Keratinocyte (primary cell): ENCODE measurements around the gene ROBO2. TPM values are rescaled to one million over a fixed set of nuclear protein-coding genes. Genes with fewer than 3 reads are reported as not detected.

Experiments used
- DNase-seq: peaks from one replicate; pipeline ENCODE4 v3.0.0-alpha.2; 2011; ENCODE audit warnings: low read depth, missing footprints, low spot score
- FAIRE-seq: peaks from 2 replicates; lab custom pipeline; 2011; peaks lifted over from hg19 to GRCh38; lab: Jason Lieb, UNC
- H2AFZ ChIP-seq: 2 replicates; pipeline ENCODE4 v1.6.0; 2012; ENCODE audit warnings: low read length, control low read depth, inconsistent platforms; ENCODE audit not compliant: control insufficient read depth
- H3K27ac ChIP-seq: 2 replicates; pipeline ENCODE4 v1.5.1; 2011; ENCODE audit warnings: low read length; ENCODE audit not compliant: control insufficient read depth, insufficient read depth
- H3K27me3 ChIP-seq: 3 replicates; pipeline ENCODE4 v1.6.0; 2011; ENCODE audit warnings: low read length; ENCODE audit not compliant: control insufficient read depth, insufficient read depth; ENCODE audit errors: extremely low read depth
- H3K36me3 ChIP-seq, 2 experiments: 2 replicates in 1 of 2; 3 replicates in 1 of 2; pipeline ENCODE4 v1.5.1; 2011; ENCODE audit warnings: low read length in 2 of 2, mild to moderate bottlenecking in 1 of 2; ENCODE audit not compliant: control insufficient read depth in 2 of 2, insufficient read depth in 2 of 2; ENCODE audit errors: extremely low read depth in 1 of 2
- H3K4me1 ChIP-seq: 3 replicates; pipeline ENCODE4 v1.5.1; 2011; ENCODE audit warnings: low read length; ENCODE audit not compliant: control insufficient read depth, insufficient read depth; ENCODE audit errors: extremely low read depth
- H3K4me2 ChIP-seq: 3 replicates; pipeline ENCODE4 v1.6.0; 2011; ENCODE audit warnings: low read depth, low read length; ENCODE audit not compliant: control insufficient read depth, insufficient read depth; ENCODE audit errors: extremely low read depth
- H3K4me3 ChIP-seq, 3 experiments: fragments of 200-600 bp in 1 of 3; sonication (generic) in 1 of 3; 2 replicates in 2 of 3; 3 replicates in 1 of 3; pipeline ENCODE4 v1.5.1; 2011 to 2016; ENCODE audit warnings: low read length in 3 of 3, mild to moderate bottlenecking in 3 of 3, control low read depth in 2 of 3, inconsistent platforms in 1 of 3, low read depth in 1 of 3, mixed read lengths in 1 of 3, mixed run types in 1 of 3, moderate library complexity in 1 of 3; ENCODE audit not compliant: control insufficient read depth in 2 of 3, insufficient read depth in 2 of 3; ENCODE audit errors: extremely low read depth in 1 of 3
- H3K79me2 ChIP-seq: 2 replicates; pipeline ENCODE4 v1.6.0; 2012; ENCODE audit warnings: low read length; ENCODE audit not compliant: control insufficient read depth, insufficient read depth
- H3K9ac ChIP-seq: 3 replicates; pipeline ENCODE4 v1.6.0; 2011; ENCODE audit warnings: low read length; ENCODE audit not compliant: control insufficient read depth, insufficient read depth; ENCODE audit errors: extremely low read depth
- H3K9me1 ChIP-seq: 3 replicates; pipeline ENCODE4 v1.6.0; 2011; ENCODE audit warnings: low read length; ENCODE audit not compliant: control insufficient read depth, insufficient read depth; ENCODE audit errors: extremely low read depth
- H3K9me3 ChIP-seq: 2 replicates; pipeline ENCODE4 v1.5.1; 2012; ENCODE audit warnings: low read depth, low read length; ENCODE audit not compliant: control insufficient read depth
- H4K20me1 ChIP-seq: 3 replicates; pipeline ENCODE4 v1.6.0; 2011; ENCODE audit warnings: low read length; ENCODE audit not compliant: control insufficient read depth, insufficient read depth; ENCODE audit errors: extremely low read depth
- EZH2 ChIP-seq: IDR thresholded peaks from one replicate; pipeline ENCODE4 v1.6.1; 2012; ENCODE audit warnings: inconsistent platforms, mild to moderate bottlenecking, low read length, moderate library complexity
- dilution Hi-C: fragments of 300-500 bp; cut with MboI; formaldehyde crosslinking; loops from one replicate; pipeline ENCODE4 v1.7.0; 2020; ENCODE audit warnings: low sequenced_read_pairs; ENCODE audit not compliant: extremely low pct_ligation_motif_present
- polyA plus RNA-seq, 5 experiments: library from polyadenylated mRNA; depleted of rRNA in 3 of 5; stranded (reverse) in 3 of 5; stranded (forward) in 1 of 5; unstranded in 1 of 5; fragments of >200 nt; gene quantifications; 1 replicate in 1 of 5; 2 replicates in 3 of 5; 3 replicates in 1 of 5; pipeline versions ENCODE4 v1.2.1 to v1.2.3, GENCODE V29; 2011 to 2012; ENCODE audit warnings: missing spikeins in 2 of 5, low read depth in 1 of 5, low replicate concordance in 1 of 5
- TF ChIP-seq, protein P1 (sequence below), 3 experiments: IDR thresholded peaks in 1 of 3; conservative IDR thresholded peaks in 1 of 3; optimal IDR thresholded peaks in 1 of 3; 2 replicates in 2 of 3; 3 replicates in 1 of 3; pipeline versions ENCODE3 to v1.5.1; 2011; ENCODE audit warnings: low read length in 3 of 3, mild to moderate bottlenecking in 3 of 3, moderate library complexity in 2 of 3, control low read depth in 1 of 3, inconsistent platforms in 1 of 3; ENCODE audit not compliant: insufficient read depth in 2 of 3; ENCODE audit errors: extremely low read depth in 1 of 3

The ROBO2 gene
- polyA plus RNA-seq, 1 donor (not counting 4 experiments of a cell fraction or from before 2014, with no cell fraction given): 0.30 TPM

DNA sequence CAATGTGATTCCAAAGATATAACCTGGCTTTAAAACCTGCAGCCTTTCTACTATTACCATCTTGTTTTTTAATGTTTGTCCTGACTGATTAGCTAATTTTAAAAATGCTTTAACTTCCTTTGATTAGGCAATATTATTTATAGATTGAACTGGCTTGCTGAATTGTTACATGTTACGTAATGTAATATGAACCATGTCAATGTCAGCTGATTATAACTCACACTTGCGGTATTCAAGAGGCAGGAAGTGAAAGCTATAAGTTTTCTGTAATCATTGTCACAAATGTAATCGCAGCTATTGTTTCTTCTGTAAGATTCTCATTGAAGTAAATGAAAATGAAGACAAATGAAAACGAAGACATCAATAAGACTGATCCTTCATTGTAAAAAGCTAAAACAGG, 146.8 kb downstream of the ROBO2 start:
- H3K9me3 ChIP-seq: no peaks in the 10 kb centered on the region
- H3K9me1 ChIP-seq: no peaks in the 10 kb centered on the region
- no peak for TF ChIP-seq EZH2
- TF ChIP-seq, protein P1, sequence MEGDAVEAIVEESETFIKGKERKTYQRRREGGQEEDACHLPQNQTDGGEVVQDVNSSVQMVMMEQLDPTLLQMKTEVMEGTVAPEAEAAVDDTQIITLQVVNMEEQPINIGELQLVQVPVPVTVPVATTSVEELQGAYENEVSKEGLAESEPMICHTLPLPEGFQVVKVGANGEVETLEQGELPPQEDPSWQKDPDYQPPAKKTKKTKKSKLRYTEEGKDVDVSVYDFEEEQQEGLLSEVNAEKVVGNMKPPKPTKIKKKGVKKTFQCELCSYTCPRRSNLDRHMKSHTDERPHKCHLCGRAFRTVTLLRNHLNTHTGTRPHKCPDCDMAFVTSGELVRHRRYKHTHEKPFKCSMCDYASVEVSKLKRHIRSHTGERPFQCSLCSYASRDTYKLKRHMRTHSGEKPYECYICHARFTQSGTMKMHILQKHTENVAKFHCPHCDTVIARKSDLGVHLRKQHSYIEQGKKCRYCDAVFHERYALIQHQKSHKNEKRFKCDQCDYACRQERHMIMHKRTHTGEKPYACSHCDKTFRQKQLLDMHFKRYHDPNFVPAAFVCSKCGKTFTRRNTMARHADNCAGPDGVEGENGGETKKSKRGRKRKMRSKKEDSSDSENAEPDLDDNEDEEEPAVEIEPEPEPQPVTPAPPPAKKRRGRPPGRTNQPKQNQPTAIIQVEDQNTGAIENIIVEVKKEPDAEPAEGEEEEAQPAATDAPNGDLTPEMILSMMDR (optimal IDR thresholded peaks at IDR 0.05 in 1 of 3, IDR thresholded peaks at IDR 0.05 in 1 of 3, conservative IDR thresholded peaks at IDR 0.05 in 1 of 3; ENCODE audit: extremely low read depth in 1 of 3, insufficient read depth in 2 of 3, low read length in 3 of 3): no peak
- H3K79me2 ChIP-seq: no peaks in the 10 kb centered on the region
- no peaks in the 10 kb centered on the region for H3K27me3 ChIP-seq
- H2AFZ ChIP-seq: peak overlapping the region; percentile 1
- no peak overlapping the region for H3K4me3 ChIP-seq
- H3K4me1 ChIP-seq: no peaks in the 10 kb centered on the region
- H3K27ac ChIP-seq: no peak overlapping the region
- no peak overlapping the region for H3K4me2 ChIP-seq
- H3K36me3 ChIP-seq: no peaks in the 10 kb centered on the region
- DNase-seq: no peak
- dilution Hi-C loops: no loop called here
- FAIRE-seq: no peak
- H3K9ac ChIP-seq: no peak overlapping the region
- no peaks in the 10 kb centered on the region for H4K20me1 ChIP-seq

DNA sequence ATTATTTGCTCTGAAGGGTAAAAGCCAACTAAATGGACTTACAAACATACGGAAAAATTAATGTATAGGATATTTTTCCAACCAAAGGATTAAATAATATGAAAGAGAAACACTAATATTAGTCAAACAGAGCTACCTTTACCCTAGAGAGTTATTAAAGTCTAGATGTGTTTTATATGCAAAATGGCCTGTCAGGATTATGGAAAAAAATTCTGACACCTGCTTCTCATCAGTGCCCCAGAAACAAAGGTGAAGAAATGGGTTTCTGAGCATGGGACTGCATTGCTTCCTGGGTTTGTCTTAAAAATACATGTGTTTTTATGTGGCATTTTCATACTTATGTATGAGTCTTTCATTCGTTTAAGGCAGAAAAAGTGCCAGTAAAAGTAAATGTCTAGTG, 148.3 kb downstream of the ROBO2 start:
- no peaks in the 10 kb centered on the region for H3K36me3 ChIP-seq
- H3K27me3 ChIP-seq: no peaks in the 10 kb centered on the region
- no peaks in the 10 kb centered on the region for H3K4me1 ChIP-seq
- no peak overlapping the region for H2AFZ ChIP-seq
- no peak for TF ChIP-seq EZH2
- TF ChIP-seq, protein P1 (optimal IDR thresholded peaks at IDR 0.05 in 1 of 3, IDR thresholded peaks at IDR 0.05 in 1 of 3, conservative IDR thresholded peaks at IDR 0.05 in 1 of 3; ENCODE audit: extremely low read depth in 1 of 3, insufficient read depth in 2 of 3, low read length in 3 of 3): no peak
- no peaks in the 10 kb centered on the region for H4K20me1 ChIP-seq
- no peak for DNase-seq
- FAIRE-seq: no peak
- no peaks in the 10 kb centered on the region for H3K9me1 ChIP-seq
- dilution Hi-C loops: no loop called here
- no peak overlapping the region for H3K27ac ChIP-seq
- H3K9me3 ChIP-seq: no peaks in the 10 kb centered on the region
- no peak overlapping the region for H3K4me3 ChIP-seq
- H3K79me2 ChIP-seq: no peaks in the 10 kb centered on the region
- H3K4me2 ChIP-seq: no peak overlapping the region
- no peak overlapping the region for H3K9ac ChIP-seq
